ENCODE results near the gene TPSAB1.

TPSAB1 gene

DNA sequence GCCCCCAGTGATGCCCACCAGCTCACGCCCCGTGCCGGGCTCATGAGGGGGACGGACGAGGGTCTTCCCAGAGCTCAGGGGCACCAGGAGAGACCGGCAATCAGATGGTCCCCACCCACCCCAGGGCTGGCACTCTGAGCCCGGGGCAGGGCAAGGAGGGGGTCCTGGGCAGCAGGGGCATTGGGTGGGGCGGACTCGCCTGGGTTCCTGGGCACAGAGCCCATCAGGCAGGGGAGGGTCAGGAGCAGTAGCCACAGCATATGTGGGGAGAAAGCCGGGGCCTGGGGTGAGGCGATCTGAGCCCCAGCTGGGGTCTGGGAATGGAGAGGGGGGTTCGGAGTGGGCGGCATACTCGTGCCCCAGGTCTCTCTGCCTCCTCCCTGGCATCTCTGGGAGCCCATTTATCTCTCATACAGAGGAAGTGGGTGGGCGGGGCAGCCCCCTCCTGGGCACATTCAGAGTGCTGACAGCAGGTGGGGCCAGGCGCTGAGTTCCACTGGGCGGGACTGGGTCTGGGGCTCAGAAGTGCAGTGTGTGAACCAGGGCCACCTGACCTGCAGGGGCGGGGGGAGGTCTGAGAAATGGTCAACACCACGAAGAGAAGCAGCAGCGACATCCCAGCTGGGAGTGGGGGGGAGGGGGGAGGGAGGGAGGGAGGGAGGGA is 48.4 kb downstream of the TPSAB1 start:
- Histone ChIP-seq H2AFZ (ENCODE audit: low read depth, low read length, severe bottlenecking) (no peak overlapping the region), H3K9me2 (replicated peaks; ENCODE audit: insufficient read depth, low read length) (no peaks in the 10 kb centered on the region), H3K4me3 (ENCODE audit: insufficient read depth, low read length, poor library complexity, severe bottlenecking) (no peak overlapping the region), H3K27me3 (ENCODE audit: low read length) (no peaks in the 10 kb centered on the region), H4K20me1 (ENCODE audit: low read depth, low read length) (no peaks in the 10 kb centered on the region), H3K36me3 (ENCODE audit: low read length) (no peaks in the 10 kb centered on the region), H3K9ac (ENCODE audit: low read length) (no peak overlapping the region), H3K4me2 (ENCODE audit: low read depth, low read length, poor library complexity, severe bottlenecking) (no peak overlapping the region), H3K9me3 (ENCODE audit: insufficient read depth, low read length) (no peaks in the 10 kb centered on the region), H3K27ac (ENCODE audit: low read depth, low read length) (no peak overlapping the region), H3F3A (ENCODE audit: insufficient read depth) (no peaks in the 10 kb centered on the region), H3K79me2 (ENCODE audit: insufficient read depth, low read length) (no peaks in the 10 kb centered on the region)
- TF ChIP-seq EZH2phosphoT487 (conservative IDR thresholded peaks at IDR 0.05; ENCODE audit: low read length) = no peak
- TF ChIP-seq, protein P1, sequence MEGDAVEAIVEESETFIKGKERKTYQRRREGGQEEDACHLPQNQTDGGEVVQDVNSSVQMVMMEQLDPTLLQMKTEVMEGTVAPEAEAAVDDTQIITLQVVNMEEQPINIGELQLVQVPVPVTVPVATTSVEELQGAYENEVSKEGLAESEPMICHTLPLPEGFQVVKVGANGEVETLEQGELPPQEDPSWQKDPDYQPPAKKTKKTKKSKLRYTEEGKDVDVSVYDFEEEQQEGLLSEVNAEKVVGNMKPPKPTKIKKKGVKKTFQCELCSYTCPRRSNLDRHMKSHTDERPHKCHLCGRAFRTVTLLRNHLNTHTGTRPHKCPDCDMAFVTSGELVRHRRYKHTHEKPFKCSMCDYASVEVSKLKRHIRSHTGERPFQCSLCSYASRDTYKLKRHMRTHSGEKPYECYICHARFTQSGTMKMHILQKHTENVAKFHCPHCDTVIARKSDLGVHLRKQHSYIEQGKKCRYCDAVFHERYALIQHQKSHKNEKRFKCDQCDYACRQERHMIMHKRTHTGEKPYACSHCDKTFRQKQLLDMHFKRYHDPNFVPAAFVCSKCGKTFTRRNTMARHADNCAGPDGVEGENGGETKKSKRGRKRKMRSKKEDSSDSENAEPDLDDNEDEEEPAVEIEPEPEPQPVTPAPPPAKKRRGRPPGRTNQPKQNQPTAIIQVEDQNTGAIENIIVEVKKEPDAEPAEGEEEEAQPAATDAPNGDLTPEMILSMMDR (IDR thresholded peaks at IDR 0.05; ENCODE audit: insufficient read depth, low read length, poor library complexity, severe bottlenecking) = no peak

DNA sequence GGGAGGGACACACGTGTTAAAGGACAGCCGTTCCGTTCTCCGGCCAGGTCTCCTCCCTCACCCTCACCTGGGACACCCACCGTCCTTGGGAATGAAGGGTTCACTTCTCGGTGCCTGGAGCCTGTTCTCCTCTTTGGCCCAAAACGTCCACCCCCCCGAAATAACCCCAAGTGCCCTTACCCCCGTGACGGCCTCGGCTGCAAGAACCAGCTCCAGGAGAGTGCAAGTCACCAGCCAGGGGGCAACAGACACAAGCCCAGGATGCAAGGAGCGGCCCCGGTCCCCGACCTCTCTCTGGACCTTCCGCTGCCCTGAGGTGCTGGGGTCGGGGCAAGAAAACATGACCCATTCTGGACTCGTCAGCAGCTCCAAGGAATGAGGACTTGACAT is 49.0 kb downstream of the TPSAB1 start:
- no peak for TF ChIP-seq EZH2phosphoT487 (conservative IDR thresholded peaks at IDR 0.05; ENCODE audit: low read length)
- TF ChIP-seq, protein P1 (IDR thresholded peaks at IDR 0.05; ENCODE audit: insufficient read depth, low read length, poor library complexity, severe bottlenecking) = no peak
- no peak overlapping the region for H3K27ac ChIP-seq (ENCODE audit: low read depth, low read length)
- no peaks in the 10 kb centered on the region for H3K9me2 ChIP-seq (replicated peaks; ENCODE audit: insufficient read depth, low read length)
- no peaks in the 10 kb centered on the region for H3K27me3 ChIP-seq (ENCODE audit: low read length)
- no peaks in the 10 kb centered on the region for H3K36me3 ChIP-seq (ENCODE audit: low read length)
- H3K4me3 ChIP-seq (ENCODE audit: insufficient read depth, low read length, poor library complexity, severe bottlenecking) = no peak overlapping the region
- H3K4me2 ChIP-seq (ENCODE audit: low read depth, low read length, poor library complexity, severe bottlenecking) = no peak overlapping the region
- H3F3A ChIP-seq (ENCODE audit: insufficient read depth) = no peaks in the 10 kb centered on the region
- no peak overlapping the region for H2AFZ ChIP-seq (ENCODE audit: low read depth, low read length, severe bottlenecking)
- no peak overlapping the region for H3K9ac ChIP-seq (ENCODE audit: low read length)
- H3K79me2 ChIP-seq (ENCODE audit: insufficient read depth, low read length) = no peaks in the 10 kb centered on the region
- H4K20me1 ChIP-seq (ENCODE audit: low read depth, low read length) = no peaks in the 10 kb centered on the region
- no peaks in the 10 kb centered on the region for H3K9me3 ChIP-seq (ENCODE audit: insufficient read depth, low read length)

DNA sequence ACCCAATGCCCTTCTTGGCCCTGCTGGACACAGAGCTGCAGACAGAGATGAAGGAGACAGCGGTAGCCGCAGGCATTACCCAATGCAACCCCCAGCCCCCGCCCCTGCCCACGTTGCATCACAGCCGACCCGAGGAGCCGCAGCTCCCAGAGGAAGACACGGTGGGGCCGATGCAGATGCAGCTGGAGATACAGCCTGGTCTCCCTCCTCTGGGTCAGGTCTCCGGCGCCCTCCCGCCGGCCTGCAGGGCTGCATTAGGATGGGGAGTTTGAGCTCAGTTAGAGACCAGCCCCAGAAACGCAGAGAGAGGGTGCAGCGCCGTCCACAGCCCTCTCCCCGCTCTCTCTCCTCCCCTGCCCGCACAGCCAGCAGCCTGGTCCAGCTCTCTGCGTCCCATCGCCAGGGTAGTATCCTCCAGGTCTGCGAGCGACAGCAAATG is 49.6 kb downstream of the TPSAB1 start:
- Histone ChIP-seq H3F3A (ENCODE audit: insufficient read depth) (no peaks in the 10 kb centered on the region), H4K20me1 (ENCODE audit: low read depth, low read length) (no peaks in the 10 kb centered on the region), H3K9ac (ENCODE audit: low read length) (no peak overlapping the region), H3K27me3 (ENCODE audit: low read length) (no peaks in the 10 kb centered on the region), H3K9me3 (ENCODE audit: insufficient read depth, low read length) (no peaks in the 10 kb centered on the region), H2AFZ (ENCODE audit: low read depth, low read length, severe bottlenecking) (no peak overlapping the region), H3K79me2 (ENCODE audit: insufficient read depth, low read length) (no peaks in the 10 kb centered on the region), H3K27ac (ENCODE audit: low read depth, low read length) (no peak overlapping the region), H3K9me2 (replicated peaks; ENCODE audit: insufficient read depth, low read length) (no peaks in the 10 kb centered on the region), H3K4me2 (ENCODE audit: low read depth, low read length, poor library complexity, severe bottlenecking) (no peak overlapping the region), H3K4me3 (ENCODE audit: insufficient read depth, low read length, poor library complexity, severe bottlenecking) (no peak overlapping the region), H3K36me3 (ENCODE audit: low read length) (no peaks in the 10 kb centered on the region)
- no peak for TF ChIP-seq EZH2phosphoT487 (conservative IDR thresholded peaks at IDR 0.05; ENCODE audit: low read length)
- TF ChIP-seq, protein P1 (IDR thresholded peaks at IDR 0.05; ENCODE audit: insufficient read depth, low read length, poor library complexity, severe bottlenecking) = no peak

Data from SU-DHL-6 (cell line).